ENCODE results near the gene PSPC1.

DNA sequence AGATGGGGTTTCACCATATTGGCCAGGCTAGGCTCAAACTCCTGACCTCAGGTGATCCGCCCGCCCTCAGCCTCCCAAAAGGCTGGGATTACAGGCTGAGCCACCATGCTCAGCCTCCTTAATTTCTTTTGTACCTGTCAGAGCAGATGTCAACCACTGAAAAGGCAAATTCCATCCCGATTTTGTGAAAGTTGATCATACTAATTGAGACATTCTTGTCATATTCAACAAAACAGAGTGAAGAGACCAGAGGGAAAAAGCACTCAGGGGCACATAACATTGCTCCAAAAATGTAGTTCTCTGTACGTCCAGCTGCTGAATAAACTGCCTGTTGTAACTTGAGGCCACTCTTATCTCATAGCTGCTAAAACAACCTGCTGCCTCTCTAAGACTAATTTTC, 27.4 kb upstream of the PSPC1 start:
- TF ChIP-seq POLR2A (IDR thresholded peaks at IDR 0.05): no peak
- TF ChIP-seq, protein P1, sequence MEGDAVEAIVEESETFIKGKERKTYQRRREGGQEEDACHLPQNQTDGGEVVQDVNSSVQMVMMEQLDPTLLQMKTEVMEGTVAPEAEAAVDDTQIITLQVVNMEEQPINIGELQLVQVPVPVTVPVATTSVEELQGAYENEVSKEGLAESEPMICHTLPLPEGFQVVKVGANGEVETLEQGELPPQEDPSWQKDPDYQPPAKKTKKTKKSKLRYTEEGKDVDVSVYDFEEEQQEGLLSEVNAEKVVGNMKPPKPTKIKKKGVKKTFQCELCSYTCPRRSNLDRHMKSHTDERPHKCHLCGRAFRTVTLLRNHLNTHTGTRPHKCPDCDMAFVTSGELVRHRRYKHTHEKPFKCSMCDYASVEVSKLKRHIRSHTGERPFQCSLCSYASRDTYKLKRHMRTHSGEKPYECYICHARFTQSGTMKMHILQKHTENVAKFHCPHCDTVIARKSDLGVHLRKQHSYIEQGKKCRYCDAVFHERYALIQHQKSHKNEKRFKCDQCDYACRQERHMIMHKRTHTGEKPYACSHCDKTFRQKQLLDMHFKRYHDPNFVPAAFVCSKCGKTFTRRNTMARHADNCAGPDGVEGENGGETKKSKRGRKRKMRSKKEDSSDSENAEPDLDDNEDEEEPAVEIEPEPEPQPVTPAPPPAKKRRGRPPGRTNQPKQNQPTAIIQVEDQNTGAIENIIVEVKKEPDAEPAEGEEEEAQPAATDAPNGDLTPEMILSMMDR (IDR thresholded peaks at IDR 0.05): no peak

All from breast epithelium (tissue), 3 donors.